Large intestine (tissue), 3 donors: ENCODE measurements around the gene TEPSIN. TPM values are rescaled to one million over a fixed set of nuclear protein-coding genes. Genes with fewer than 3 reads are reported as not detected.
"Not testable (repeated sequence)": the region's sequence is repeated elsewhere in the genome, so short reads cannot be mapped to it uniquely, and the experiment has no call there.

ENCODE experiments used
- DNase-seq, 2 donors: peaks; one replicate each; pipeline versions ENCODE4 v3.0.0 to v3.0.0-alpha.2; 2013
- H3K27ac ChIP-seq: one replicate; pipeline ENCODE4 v1.5.1; 2013; ENCODE audit warnings: low read length
- H3K27me3 ChIP-seq: 2 replicates; pipeline ENCODE4 v1.6.1; 2013; ENCODE audit warnings: low read length; ENCODE audit not compliant: control insufficient read depth, insufficient read depth
- H3K36me3 ChIP-seq: 2 replicates; pipeline ENCODE4 v1.6.1; 2013; ENCODE audit warnings: low read length; ENCODE audit not compliant: control insufficient read depth, insufficient read depth
- H3K4me1 ChIP-seq: one replicate; pipeline ENCODE4 v1.6.1; 2013; ENCODE audit warnings: low read length; ENCODE audit not compliant: control insufficient read depth, insufficient read depth
- H3K4me3 ChIP-seq: one replicate; pipeline ENCODE4 v1.5.1; 2013; ENCODE audit warnings: low read length
- H3K9me3 ChIP-seq: one replicate; pipeline ENCODE4 v1.6.1; 2013; ENCODE audit warnings: mild to moderate bottlenecking, low read depth, low read length, moderate library complexity; ENCODE audit not compliant: control insufficient read depth
- WGBS: methylation state at CpG from one replicate; pipeline ENCODE4 v1.1.5; 2013; ENCODE audit warnings: low lambda C conversion rate; ENCODE audit not compliant: insufficient coverage; 5-methylcytosine and 5-hydroxymethylcytosine counted together
- polyA plus RNA-seq: library from polyadenylated mRNA; unstranded; fragments of 120-200 nt; gene quantifications from one replicate; pipeline ENCODE4 v1.2.1, GENCODE V29; 2013

Gene TEPSIN
- polyA plus RNA-seq, 1 donor, result 32.1 TPM

DNA sequence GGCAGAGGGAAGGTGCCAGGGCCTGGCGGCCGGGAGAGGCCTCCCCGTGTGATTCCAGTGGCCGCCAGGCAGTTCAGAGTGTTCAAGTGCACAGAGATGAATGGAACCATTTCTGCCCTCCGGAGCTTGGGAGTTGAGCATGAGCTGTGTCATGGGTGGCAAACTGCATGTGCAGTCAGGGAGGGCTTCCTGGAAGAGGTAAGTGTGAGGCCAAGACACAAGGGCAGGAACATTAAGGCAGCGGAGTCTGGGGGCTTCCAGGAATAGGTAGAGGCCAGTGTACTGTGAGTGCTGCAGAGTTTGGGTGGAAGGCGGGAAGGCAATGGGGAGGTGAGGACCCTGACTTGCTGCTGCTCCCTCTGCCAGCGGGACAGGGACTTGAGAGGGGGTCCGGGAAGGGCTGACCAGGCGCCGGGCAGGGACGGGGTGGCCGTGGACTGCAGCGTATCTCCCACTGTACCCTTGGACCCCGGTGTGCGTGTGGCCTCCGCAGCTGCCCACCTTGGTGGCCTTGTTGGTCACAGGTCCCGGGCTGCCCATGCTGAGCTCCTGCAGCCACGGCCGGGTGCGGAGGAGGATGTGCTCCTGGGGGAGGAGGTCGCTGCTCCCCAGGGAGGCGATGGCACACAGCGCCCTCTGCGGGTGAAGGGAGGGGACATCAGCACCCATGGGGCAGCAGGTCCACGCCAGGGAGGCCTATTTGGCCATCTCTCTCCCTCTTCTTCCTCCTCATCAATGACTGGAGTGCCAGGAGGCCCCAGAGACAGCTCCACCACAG is 8.6 kb downstream of the TEPSIN start:
- Histone ChIP-seq H3K9me3 (peaks cover 2% of the 10 kb centered on the region), H3K4me3 (no peak overlapping the region), H3K4me1 (no peaks in the 10 kb centered on the region), H3K27ac (no peak overlapping the region), H3K27me3 (no peaks in the 10 kb centered on the region), H3K36me3 (peaks cover 50% of the 10 kb centered on the region)
- DNase-seq, result no peak
- WGBS, result no CpG with 5 or more reads among the region's 26 CpGs

DNA sequence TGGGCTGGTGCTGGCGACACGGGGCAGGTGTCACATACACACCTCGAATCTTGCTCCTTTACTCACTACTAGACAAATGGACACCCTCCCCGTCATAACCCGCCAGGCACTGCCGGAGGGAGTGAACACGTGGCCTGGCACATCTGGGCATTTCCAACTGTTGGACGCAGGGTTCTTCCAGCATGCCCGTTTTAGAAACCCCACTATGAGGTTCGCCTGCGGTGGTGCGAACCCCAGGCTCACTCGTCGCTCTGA is 9.3 kb downstream of the TEPSIN start:
- H3K4me3 ChIP-seq, result no peak overlapping the region
- no CpG with 5 or more reads among the region's 14 CpGs for whole genome bisulfite sequencing
- peaks cover 2% of the 10 kb centered on the region for H3K9me3 ChIP-seq
- H3K27ac ChIP-seq, result no peak overlapping the region
- H3K36me3 ChIP-seq, result peaks cover 50% of the 10 kb centered on the region
- no peaks in the 10 kb centered on the region for H3K27me3 ChIP-seq
- no peaks in the 10 kb centered on the region for H3K4me1 ChIP-seq
- no peak for DNase-seq

DNA sequence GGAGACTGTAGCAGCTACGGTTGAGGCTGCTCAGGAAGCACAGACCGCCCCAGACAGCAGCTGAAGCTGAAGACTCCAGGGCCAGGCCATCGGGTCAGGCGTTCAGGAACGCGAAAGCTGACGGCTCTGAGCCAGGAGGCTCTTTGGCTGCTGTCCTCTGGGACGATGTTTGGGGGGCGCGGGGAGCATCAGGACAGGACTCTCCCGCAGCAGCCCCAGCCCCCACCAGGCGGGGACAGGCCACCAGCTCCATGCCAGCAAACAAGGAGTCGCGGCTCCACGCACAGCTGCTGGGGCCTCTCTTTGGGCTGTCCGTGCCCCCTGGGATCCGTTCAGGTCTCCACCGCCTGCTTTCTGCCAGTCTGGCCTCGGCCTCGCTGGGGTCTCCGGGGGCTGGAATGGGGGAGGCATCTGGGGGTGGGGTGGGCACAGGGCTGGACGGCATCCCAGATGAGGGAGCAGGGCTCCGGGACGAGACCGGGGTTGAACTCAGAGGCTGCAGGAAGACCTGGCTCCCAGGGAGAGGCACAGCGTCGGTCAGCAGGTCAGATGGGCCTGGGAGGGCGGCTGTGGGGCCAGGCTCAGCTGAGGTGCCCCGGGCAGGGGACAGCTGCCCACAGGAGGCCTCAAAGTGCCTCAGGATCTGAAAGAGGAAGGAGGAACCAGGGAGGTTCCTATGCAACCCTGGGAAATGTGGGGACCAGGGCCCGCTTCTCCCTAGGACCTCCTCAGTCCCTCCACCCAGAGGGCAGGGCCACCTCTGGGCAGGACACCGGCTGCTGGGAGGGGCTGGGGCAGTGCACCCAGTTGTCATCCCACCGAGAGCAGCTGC is 9.8 kb downstream of the TEPSIN start:
- Histone ChIP-seq H3K27ac (no peak overlapping the region), H3K4me3 (no peak overlapping the region)
- WGBS, result no CpG with 5 or more reads among the region's 32 CpGs

DNA sequence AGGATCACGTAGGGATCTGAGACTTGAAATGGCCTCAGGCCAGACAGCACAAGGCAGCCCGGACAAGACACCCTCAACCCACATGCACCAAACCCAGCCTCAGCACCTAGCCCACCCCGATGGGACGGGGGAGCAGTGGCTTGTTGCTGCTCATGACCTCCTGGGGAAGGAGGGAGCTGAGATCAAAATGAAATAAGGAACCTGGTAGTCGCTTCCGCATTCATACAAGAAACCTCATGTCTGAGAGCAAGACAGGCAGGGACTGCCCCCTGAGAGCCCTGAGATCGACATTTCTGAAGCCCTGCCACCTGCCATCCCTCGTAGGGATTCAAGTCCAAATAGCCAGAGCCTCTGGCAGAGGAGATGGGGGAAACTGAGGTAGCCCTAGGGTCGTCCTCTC is 10.4 kb downstream of the TEPSIN start:
- peaks cover 43% of the 10 kb centered on the region for H3K36me3 ChIP-seq
- DNase-seq, result no peak
- H3K9me3 ChIP-seq, result peaks cover 2% of the 10 kb centered on the region
- WGBS, result no CpG with 5 or more reads among the region's 9 CpGs
- no peak overlapping the region for H3K27ac ChIP-seq
- H3K27me3 ChIP-seq, result peaks cover 8% of the 10 kb centered on the region
- H3K4me3 ChIP-seq, result no peak overlapping the region
- H3K4me1 ChIP-seq, result peaks cover 8% of the 10 kb centered on the region

More for the DNA sequence above, 9.8 kb downstream of the TEPSIN start:
- peaks cover 50% of the 10 kb centered on the region for H3K36me3 ChIP-seq
- H3K27me3 ChIP-seq, result peaks cover 2% of the 10 kb centered on the region
- H3K9me3 ChIP-seq, result peaks cover 2% of the 10 kb centered on the region
- peaks cover 1% of the 10 kb centered on the region for H3K4me1 ChIP-seq
- no peak for DNase-seq

DNA sequence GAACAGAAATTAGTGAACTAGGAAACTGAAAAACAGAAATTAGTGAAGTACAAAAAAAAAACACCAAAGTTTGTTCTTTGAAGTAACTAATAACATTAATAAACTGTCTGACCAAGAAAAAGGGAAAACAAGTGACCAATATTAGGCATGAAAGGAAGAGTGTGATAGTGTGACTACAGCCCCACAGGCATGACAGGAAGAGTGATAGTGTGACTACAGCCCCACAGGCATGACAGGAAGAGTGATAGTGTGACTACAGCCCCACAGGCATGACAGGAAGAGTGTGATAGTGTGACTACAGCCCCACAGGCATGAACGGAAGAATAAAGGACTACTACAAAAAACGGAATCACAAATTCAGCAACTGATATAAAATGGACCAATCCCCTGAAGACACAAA is 11.2 kb downstream of the TEPSIN start:
- not testable (repeated sequence) for H3K4me3 ChIP-seq, H3K27me3 ChIP-seq, H3K4me1 ChIP-seq, H3K27ac ChIP-seq, DNase-seq, H3K9me3 ChIP-seq
- no CpG with 5 or more reads among the region's 2 CpGs for WGBS
- H3K36me3 ChIP-seq, result peaks cover 36% of the 10 kb centered on the region

DNA sequence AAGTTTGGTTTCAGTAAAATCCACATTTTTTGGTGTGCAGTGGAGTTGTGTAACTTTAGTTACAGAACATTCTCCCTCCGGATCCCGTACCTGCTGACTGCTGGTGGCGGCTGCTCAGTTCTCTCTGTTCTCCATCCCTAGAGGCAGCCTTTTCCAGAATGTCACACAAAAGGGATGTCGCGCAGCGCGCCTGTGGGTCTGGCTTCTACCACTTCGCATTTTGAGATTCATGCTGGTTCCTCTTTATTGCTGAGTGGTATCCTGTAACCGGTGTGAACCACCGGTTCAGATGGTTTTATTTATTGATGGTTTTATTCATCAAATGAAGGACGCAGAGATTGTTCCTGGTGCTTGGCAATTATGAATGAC is 15.1 kb downstream of the TEPSIN start:
- H3K27me3 ChIP-seq, result peaks cover 9% of the 10 kb centered on the region
- no peaks in the 10 kb centered on the region for H3K9me3 ChIP-seq
- H3K27ac ChIP-seq, result no peak overlapping the region
- peaks cover under 1% of the 10 kb centered on the region for H3K36me3 ChIP-seq
- DNase-seq, result no peak
- no peak overlapping the region for H3K4me3 ChIP-seq
- peaks cover 22% of the 10 kb centered on the region for H3K4me1 ChIP-seq
- no CpG with 5 or more reads among the region's 11 CpGs for WGBS

DNA sequence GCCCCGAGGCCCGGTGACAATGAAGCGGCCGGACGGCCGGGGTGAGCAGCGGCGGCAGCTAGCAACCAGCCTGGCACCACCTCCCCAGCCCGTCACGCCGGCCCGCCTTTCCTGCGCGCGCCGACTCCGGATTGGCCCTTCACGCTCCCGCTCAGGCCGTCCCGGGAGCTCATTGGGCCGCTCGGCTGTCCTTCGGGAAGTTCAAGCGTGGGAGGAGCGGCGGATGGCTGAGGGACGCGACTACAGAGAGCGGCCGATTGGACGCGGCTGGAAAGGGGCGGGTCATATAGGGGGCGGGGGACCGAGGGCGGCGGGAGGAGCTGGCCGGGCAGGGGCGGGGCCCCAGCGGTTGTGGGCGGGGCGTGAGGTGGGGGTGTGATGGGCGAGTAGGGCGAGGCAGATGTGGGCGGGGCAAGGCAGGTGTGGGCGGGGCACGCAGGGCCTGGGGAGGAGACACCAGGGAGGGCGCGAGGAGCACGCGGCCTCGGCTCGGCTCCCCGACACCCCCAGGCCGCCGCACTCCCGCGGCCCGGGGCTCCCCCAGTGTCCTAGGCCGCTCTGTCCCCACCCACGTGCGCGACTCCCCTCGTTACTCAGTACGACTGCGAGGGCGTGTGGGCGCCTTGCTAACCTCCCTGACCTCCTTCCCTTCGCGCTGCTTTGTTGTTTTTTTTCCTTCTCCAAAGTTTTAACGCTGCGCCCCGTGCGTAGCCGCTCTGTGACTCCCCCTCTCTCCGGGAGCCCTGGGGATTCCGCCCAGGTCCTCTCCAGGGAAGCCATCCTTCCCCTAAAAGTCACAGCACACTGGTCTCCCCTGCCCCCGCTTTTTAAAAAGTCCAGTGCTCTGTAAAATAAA is 15.7 kb downstream of the TEPSIN start, which contains the start of gene CEP131:
CEP131 (minus strand) TSS at position 60 of the 856 bp plus-strand sequence. CDS start 2,909 bp downstream, outside the sequence.
- Histone ChIP-seq H3K36me3 (peaks cover 2% of the 10 kb centered on the region), H3K4me1 (peaks cover 22% of the 10 kb centered on the region), H3K4me3 (peak within 1 kb of the TSS; percentile 52), H3K27me3 (peaks cover 9% of the 10 kb centered on the region), H3K9me3 (no peaks in the 10 kb centered on the region), H3K27ac (no peak within 1 kb of the TSS)
- WGBS, result 0% methylated on average over 6 of the region's 79 CpGs
- peak; percentile 98 for DNase-seq

DNA sequence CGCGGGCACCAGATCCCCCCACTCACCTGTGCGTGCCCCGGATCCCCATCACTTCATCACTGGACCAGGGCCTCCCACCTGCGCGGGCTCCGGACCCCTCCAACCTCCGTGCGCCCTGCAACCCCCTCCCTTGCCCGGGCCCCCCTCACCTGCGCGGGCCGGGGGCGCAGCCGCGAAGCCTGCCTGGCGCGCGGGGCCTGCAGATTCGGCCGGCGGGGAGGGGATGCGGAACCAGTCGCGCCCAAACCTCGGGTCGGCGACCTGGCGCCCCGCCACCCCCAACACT is 16.3 kb downstream of the TEPSIN start:
- Histone ChIP-seq H3K27me3 (peaks cover 9% of the 10 kb centered on the region), H3K9me3 (no peaks in the 10 kb centered on the region), H3K27ac (no peak overlapping the region), H3K4me1 (peaks cover 22% of the 10 kb centered on the region), H3K36me3 (peaks cover 2% of the 10 kb centered on the region), H3K4me3 (peak overlapping the region; percentile 52)
- no peak for DNase-seq
- WGBS, result no CpG with 5 or more reads among the region's 30 CpGs

DNA sequence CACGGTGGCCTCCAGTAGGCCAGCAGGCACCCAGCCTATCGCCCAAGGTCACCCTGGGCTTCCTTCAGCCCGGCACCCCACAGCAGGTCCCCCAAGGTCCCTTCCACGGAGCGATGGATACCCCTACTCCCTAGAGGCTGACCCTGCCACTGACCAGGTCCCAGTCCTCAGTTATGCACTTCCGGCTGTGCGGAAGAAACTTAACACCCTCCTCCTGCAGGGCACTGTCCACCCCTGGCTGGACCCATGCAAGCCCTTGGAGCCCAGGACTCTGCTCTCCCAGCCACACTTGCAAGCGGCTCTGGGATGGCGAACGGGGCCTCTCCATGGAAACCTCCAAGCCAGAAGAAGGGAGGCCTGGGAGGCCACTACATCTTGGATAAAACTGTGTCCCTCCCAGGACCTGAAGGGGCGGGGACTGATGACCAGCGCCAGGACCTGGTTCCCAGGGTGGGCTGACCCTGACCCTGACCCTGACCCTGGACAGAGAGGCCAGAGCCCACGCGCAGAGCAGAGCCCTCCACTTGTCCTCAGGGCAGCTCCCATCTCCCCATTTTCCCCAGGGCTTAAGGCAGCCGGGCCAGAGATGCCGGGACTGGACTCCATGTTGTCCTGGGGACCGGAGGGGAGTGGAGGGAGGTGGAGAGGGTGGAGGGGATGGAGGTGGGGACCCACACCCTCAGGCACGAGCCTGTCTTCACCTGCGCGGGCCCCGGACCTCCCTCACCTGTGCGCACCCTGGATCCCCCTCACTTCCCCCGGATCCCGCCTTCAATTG is 16.8 kb downstream of the TEPSIN start:
- H3K36me3 ChIP-seq, result peaks cover 2% of the 10 kb centered on the region
- no peaks in the 10 kb centered on the region for H3K9me3 ChIP-seq
- no peak overlapping the region for H3K27ac ChIP-seq
- H3K4me1 ChIP-seq, result peaks cover 22% of the 10 kb centered on the region
- no peak for DNase-seq
- peak overlapping the region; percentile 52 for H3K4me3 ChIP-seq
- no CpG with 5 or more reads among the region's 24 CpGs for WGBS
- H3K27me3 ChIP-seq, result peaks cover 9% of the 10 kb centered on the region
